HFF-Myc (cell line): ENCODE results near the gene PPARG.

Experiments
- DNase-seq: peaks from one replicate; pipeline ENCODE4 v3.0.0-alpha.2; 2011; ENCODE audit warnings: low read depth; ENCODE audit errors: extremely low read depth
- H3K4me3 ChIP-seq: replicated peaks from 2 replicates; pipeline ENCODE4 v1.5.1; 2011; ENCODE audit warnings: low read depth, mild to moderate bottlenecking, control low read depth, low read length
- TF ChIP-seq, protein P1 (sequence below): IDR thresholded peaks from 2 replicates; pipeline ENCODE4 v1.5.1; 2012; ENCODE audit warnings: mild to moderate bottlenecking, low read depth, low read length, control low read depth; ENCODE audit errors: missing control alignments

PPARG gene

DNA sequence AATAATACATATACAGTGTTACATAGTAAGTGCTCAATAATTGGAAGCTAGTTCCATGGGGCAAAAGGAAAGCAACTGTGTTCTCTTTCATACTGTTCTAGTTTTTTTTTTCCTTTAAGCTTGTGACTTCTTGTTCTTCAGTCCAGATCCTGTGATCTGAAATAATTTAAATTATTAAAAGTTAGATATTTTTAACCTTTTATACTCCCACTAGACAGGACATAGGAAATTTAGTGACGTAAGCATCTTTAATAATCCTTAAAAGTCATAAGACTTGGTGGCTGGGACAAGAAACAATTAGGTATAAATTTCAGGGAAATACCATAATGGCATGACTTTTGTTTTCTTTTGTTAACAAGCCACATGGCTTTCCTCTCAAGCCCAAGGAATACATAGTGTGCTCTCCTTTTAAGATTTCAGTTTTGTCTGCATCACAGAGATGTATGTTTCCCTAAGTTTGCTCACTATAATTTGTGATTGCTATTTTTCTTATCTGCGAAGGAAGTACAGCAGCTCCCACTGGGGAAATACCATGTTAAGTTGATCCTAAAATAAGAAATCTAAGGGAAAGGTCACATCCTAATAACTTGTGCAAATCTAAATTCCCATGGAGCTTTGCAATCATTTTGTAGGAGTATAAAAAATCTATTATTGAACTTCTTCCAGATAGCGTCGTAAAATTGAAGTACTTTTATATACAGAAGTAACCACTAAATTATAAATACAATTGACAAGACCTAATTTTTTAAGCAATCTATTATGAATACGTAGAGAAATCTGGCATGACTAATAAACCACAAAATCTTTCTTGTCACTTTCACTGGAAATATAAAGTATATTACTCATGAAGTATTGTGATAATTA, 30.1 kb downstream of the PPARG start:
- no peak overlapping the region for H3K4me3 ChIP-seq
- no peak for DNase-seq
- TF ChIP-seq, protein P1, sequence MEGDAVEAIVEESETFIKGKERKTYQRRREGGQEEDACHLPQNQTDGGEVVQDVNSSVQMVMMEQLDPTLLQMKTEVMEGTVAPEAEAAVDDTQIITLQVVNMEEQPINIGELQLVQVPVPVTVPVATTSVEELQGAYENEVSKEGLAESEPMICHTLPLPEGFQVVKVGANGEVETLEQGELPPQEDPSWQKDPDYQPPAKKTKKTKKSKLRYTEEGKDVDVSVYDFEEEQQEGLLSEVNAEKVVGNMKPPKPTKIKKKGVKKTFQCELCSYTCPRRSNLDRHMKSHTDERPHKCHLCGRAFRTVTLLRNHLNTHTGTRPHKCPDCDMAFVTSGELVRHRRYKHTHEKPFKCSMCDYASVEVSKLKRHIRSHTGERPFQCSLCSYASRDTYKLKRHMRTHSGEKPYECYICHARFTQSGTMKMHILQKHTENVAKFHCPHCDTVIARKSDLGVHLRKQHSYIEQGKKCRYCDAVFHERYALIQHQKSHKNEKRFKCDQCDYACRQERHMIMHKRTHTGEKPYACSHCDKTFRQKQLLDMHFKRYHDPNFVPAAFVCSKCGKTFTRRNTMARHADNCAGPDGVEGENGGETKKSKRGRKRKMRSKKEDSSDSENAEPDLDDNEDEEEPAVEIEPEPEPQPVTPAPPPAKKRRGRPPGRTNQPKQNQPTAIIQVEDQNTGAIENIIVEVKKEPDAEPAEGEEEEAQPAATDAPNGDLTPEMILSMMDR = no peak

DNA sequence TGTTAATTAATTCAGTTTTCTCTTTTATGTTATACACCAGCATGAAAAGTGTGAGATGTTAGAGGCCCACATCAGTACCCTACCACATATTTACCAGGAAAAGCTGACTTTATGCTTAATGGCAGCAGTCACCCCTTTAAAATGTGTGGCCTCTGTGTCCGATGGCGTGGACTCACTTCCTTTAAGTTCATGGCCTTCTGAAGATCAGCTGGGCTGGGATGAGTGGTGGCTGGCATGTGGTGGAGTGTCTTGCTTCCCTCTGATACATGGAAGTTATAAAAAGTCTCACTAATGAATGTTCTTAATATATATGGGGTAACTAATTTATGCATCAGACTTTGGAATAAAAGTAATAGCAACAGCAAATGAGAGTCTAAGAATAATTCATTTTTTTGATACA, 32.1 kb downstream of the PPARG start:
- DNase-seq = no peak
- no peak overlapping the region for H3K4me3 ChIP-seq
- TF ChIP-seq, protein P1 = no peak

DNA sequence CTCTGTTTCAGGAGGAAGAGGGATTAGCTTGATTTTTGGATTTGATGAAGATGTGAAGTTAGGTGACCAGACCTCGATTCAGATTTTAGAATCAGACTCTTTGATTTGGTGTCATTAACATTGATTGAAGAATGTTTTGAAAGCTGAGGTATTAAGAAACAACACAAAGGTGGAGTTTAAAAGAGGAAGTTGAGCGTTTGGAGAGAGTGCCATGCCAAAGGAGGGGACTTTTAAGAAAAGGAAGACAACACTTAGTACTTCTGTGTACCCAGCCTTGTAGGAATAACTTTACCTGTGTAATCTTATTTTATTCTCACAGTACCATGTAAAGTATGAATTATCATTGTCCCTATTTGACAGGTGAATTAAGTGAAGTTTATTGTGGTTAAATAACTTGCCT, 34.4 kb downstream of the PPARG start:
- TF ChIP-seq, protein P1 = no peak
- no peak for DNase-seq
- H3K4me3 ChIP-seq = no peak overlapping the region

DNA sequence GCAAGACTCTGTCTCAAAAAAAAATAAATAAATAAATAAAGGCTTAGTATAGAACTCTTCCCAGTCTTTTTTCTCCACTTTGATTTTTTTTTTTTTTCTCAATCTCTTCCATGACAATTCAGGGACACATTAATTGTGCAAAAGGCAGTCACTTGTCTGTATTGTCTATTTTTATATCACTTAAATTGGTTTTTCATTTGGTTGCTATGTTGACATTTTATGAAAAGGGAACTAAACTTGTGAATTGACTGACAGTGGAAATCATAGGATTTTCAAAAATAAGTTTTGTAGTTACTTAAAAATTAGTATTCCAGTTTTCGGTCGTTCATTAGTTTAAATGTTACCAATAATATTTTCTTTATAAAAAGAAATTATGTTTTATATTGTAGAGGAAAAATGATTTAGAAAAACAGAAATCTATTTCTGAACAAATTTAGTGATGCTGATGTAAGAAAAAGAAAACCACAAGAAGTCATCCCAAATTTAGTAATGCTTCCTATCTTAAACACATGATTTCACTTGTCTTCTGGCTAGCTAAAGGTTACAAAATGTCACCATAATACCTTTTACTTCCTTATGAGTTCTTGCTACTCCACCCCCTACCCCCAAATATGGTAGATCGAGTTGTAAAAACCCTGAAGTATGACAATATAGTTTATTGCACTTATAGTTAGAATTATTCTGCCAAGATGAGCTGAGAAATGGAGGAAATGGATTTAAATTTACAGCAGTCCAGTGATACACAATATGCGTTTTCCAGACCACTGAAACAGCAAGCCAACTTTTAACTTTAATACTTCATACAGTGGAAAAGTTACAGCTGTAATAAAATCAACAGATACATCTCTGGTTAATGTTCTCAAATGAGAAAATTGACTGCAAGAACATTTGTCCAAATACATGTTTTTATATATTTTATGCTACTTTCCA, 37.0 kb downstream of the PPARG start:
- DNase-seq = no peak
- no peak overlapping the region for H3K4me3 ChIP-seq
- TF ChIP-seq, protein P1 = no peak

DNA sequence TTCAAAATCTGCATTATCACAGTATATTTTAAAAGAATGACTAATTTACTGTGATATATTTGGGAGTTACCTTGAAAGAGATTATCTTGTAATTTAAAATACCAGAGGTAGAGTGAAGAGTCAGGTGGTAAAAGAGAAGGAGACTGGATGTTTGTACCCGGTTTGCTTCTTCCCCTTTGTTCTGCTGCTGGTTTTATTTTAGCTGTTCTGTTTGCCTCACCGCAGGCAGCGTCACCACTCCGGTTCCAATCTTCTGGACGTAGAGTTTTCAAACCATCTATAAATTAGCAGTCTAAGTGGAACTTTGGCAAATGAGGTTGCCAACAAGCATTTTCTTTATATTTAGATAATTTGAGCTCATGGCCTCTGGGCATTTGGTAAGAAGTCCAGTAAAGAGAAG, 38.2 kb downstream of the PPARG start:
- TF ChIP-seq, protein P1 = no peak
- DNase-seq = no peak
- H3K4me3 ChIP-seq = no peak overlapping the region

DNA sequence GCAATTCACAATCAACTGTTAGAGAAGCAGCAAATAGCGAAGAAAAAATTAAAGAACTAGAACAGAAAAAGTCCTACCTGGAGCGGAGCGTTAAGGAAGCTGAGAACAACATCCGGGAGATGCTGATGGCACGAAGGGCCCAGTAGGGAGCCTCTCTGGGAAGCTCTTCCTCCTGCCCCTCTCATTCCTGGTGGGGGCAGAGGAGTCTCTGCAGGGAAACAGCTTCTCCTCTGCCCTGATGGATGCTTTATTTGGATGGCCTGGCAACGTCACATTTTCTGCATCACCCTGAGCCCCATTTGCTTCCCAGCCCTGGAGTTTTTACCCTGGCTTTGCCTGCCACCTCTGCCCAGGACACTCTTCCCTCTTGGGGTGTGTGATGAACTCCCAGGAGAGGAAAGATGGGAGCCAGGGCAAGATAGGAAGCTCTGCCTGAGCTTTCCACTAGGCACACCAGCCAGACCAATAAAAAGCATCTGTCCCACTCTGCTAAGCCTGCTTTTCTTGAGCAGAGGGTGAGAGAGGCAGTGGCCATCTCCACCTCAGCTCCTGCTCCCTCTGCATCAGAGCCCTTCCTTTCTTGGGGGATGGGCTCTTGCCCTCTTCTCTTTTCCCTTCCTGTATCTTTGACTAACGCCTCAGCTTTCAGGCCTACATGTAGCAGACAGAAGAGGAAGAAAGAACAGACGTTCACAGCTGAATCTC, 39.4 kb downstream of the PPARG start:
- TF ChIP-seq, protein P1 = no peak

More for the DNA sequence above, 39.4 kb downstream of the PPARG start:
- no peak for DNase-seq
- H3K4me3 ChIP-seq = no peak overlapping the region
